OCI-LY1 (cell line): ENCODE measurements around the gene TMPRSS7.

Experiments
- H2AFZ ChIP-seq: fragments of 200-600 bp; sonication (generic), shearing (Covaris generic); 2 replicates; pipeline ENCODE4 v1.6.0; 2014; ENCODE audit warnings: antibody characterized with exemption, mild to moderate bottlenecking, low read length
- H3F3A ChIP-seq: fragments of 200-600 bp; sonication (generic), shearing (Covaris generic); 2 replicates; pipeline ENCODE4 v1.6.0; 2014; ENCODE audit warnings: mild to moderate bottlenecking, antibody characterized with exemption, low read length, moderate library complexity; ENCODE audit not compliant: insufficient read depth
- H3K27ac ChIP-seq: fragments of 200-600 bp; sonication (generic); 2 replicates; pipeline ENCODE4 v1.5.1; 2014; ENCODE audit warnings: low read length, mixed run types, mild to moderate bottlenecking, low read depth; ENCODE audit not compliant: poor library complexity, severe bottlenecking
- H3K27me3 ChIP-seq: fragments of 200-600 bp; sonication (generic); 2 replicates; pipeline ENCODE4 v1.6.0; 2014; ENCODE audit warnings: antibody characterized with exemption, mild to moderate bottlenecking, low read length, moderate library complexity; ENCODE audit not compliant: insufficient read depth
- H3K36me3 ChIP-seq: fragments of 200-600 bp; sonication (generic); 2 replicates; pipeline ENCODE4 v1.6.1; 2014; ENCODE audit warnings: mild to moderate bottlenecking, antibody characterized with exemption, low read length, moderate library complexity, mixed read lengths; ENCODE audit not compliant: insufficient read depth
- H3K4me1 ChIP-seq: fragments of 200-600 bp; sonication (generic); 2 replicates; pipeline ENCODE4 v1.5.1; 2014; ENCODE audit warnings: mild to moderate bottlenecking, low read length, moderate library complexity; ENCODE audit not compliant: insufficient read depth, severe bottlenecking
- H3K4me2 ChIP-seq: fragments of 200-600 bp; sonication (generic), shearing (Covaris generic); 2 replicates; pipeline ENCODE4 v1.6.1; 2014; ENCODE audit warnings: low read length
- H3K4me3 ChIP-seq: fragments of 200-600 bp; sonication (generic); 2 replicates; pipeline ENCODE4 v1.5.1; 2014; ENCODE audit warnings: low read length, low read depth, mild to moderate bottlenecking, mixed read lengths; ENCODE audit not compliant: poor library complexity, severe bottlenecking
- H3K79me2 ChIP-seq: fragments of 200-600 bp; shearing (Covaris generic); 2 replicates; pipeline ENCODE4 v1.6.1; 2016; ENCODE audit warnings: mixed run types, low read length, mixed read lengths; ENCODE audit not compliant: insufficient read depth
- H3K9ac ChIP-seq: fragments of 200-600 bp; sonication (generic), shearing (Covaris generic); 2 replicates; pipeline ENCODE4 v1.6.1; 2014; ENCODE audit warnings: mild to moderate bottlenecking, low read length, mixed read lengths
- H3K9me2 ChIP-seq: fragments of 200-600 bp; sonication (generic), shearing (Covaris generic); 2 replicates; pipeline ENCODE4 v1.6.1; 2014; ENCODE audit warnings: low read depth, mild to moderate bottlenecking, low read length, mixed read lengths
- H3K9me3 ChIP-seq: fragments of 200-600 bp; shearing (Covaris generic); 2 replicates; pipeline ENCODE4 v1.6.1; 2014; ENCODE audit warnings: low read length, mixed read lengths
- H4K20me1 ChIP-seq: fragments of 200-600 bp; sonication (generic), shearing (Covaris generic); 2 replicates; pipeline ENCODE4 v1.6.0; 2016; ENCODE audit warnings: mild to moderate bottlenecking, low read length; ENCODE audit not compliant: insufficient read depth
- CTCF ChIP-seq: fragments of 200-600 bp; sonication (generic), shearing (Covaris generic); IDR thresholded peaks from 2 replicates; pipeline ENCODE4 v1.5.1; 2017; ENCODE audit warnings: mild to moderate bottlenecking, antibody characterized with exemption, low read length, moderate library complexity, mixed read lengths
- EZH2 ChIP-seq: fragments of 200-600 bp; sonication (generic), shearing (Covaris generic); IDR thresholded peaks from 2 replicates; pipeline ENCODE4 v1.8.0; 2017; ENCODE audit warnings: borderline replicate concordance, mixed run types, mild to moderate bottlenecking, antibody characterized with exemption, low read length, moderate library complexity, mixed read lengths

TMPRSS7 gene

GRCh38 chr3:112074616-112075497 is 40.3 kb downstream of the TMPRSS7 start:
- Histone ChIP-seq H3K9me2 (no peaks in the 10 kb centered on the region), H3K36me3 (no peaks in the 10 kb centered on the region), H3K4me1 (no peaks in the 10 kb centered on the region), H3F3A (no peaks in the 10 kb centered on the region), H3K9me3 (no peaks in the 10 kb centered on the region), H4K20me1 (no peaks in the 10 kb centered on the region), H2AFZ (no peak overlapping the region), H3K9ac (no peak overlapping the region), H3K4me3 (no peak overlapping the region), H3K27ac (no peak overlapping the region), H3K4me2 (no peak overlapping the region), H3K79me2 (no peaks in the 10 kb centered on the region), H3K27me3 (no peaks in the 10 kb centered on the region)
- no peak for TF ChIP-seq CTCF
- no peak for TF ChIP-seq EZH2

GRCh38 chr3:112078125-112079083 is 43.9 kb downstream of the TMPRSS7 start:
- no peaks in the 10 kb centered on the region for H3K9me3 ChIP-seq
- H3K4me1 ChIP-seq: no peaks in the 10 kb centered on the region
- no peak overlapping the region for H3K9ac ChIP-seq
- no peaks in the 10 kb centered on the region for H3K9me2 ChIP-seq
- no peak overlapping the region for H2AFZ ChIP-seq
- no peaks in the 10 kb centered on the region for H3F3A ChIP-seq
- no peak overlapping the region for H3K4me2 ChIP-seq
- no peaks in the 10 kb centered on the region for H3K36me3 ChIP-seq
- no peaks in the 10 kb centered on the region for H3K79me2 ChIP-seq
- no peak overlapping the region for H3K4me3 ChIP-seq
- no peak overlapping the region for H3K27ac ChIP-seq
- H3K27me3 ChIP-seq: no peaks in the 10 kb centered on the region
- H4K20me1 ChIP-seq: no peaks in the 10 kb centered on the region
- TF ChIP-seq CTCF (no peak), EZH2 (no peak)

GRCh38 chr3:112083239-112083638 is 48.7 kb downstream of the TMPRSS7 start:
- H3K4me3 ChIP-seq: no peak overlapping the region
- no peaks in the 10 kb centered on the region for H3K79me2 ChIP-seq
- no peak for TF ChIP-seq CTCF
- TF ChIP-seq EZH2: no peak
- no peaks in the 10 kb centered on the region for H3K9me3 ChIP-seq
- H4K20me1 ChIP-seq: no peaks in the 10 kb centered on the region
- no peak overlapping the region for H2AFZ ChIP-seq
- no peak overlapping the region for H3K27ac ChIP-seq
- peaks cover 28% of the 10 kb centered on the region for H3K4me1 ChIP-seq
- H3K36me3 ChIP-seq: no peaks in the 10 kb centered on the region
- no peak overlapping the region for H3K4me2 ChIP-seq
- no peaks in the 10 kb centered on the region for H3F3A ChIP-seq
- no peaks in the 10 kb centered on the region for H3K27me3 ChIP-seq
- no peaks in the 10 kb centered on the region for H3K9me2 ChIP-seq
- no peak overlapping the region for H3K9ac ChIP-seq
